Neuronal stem cell (in vitro differentiated cells): ENCODE results near the gene SORT1.

Source experiments
- DNase-seq: peaks from one replicate; pipeline ENCODE4 v3.0.0-alpha.2; 2013; ENCODE audit warnings: low spot score
- H2AFZ ChIP-seq: one replicate; pipeline ENCODE4 v1.6.1; 2013; ENCODE audit warnings: mild to moderate bottlenecking, low read length, inconsistent platforms
- H2AK5ac ChIP-seq: 2 replicates; pipeline ENCODE4 v1.6.1; 2013; ENCODE audit warnings: low read depth, mild to moderate bottlenecking, inconsistent platforms, low read length, moderate library complexity, mixed read lengths
- H2BK120ac ChIP-seq: 2 replicates; pipeline ENCODE4 v1.6.1; 2013; ENCODE audit warnings: low read depth, mild to moderate bottlenecking, inconsistent platforms, low read length, moderate library complexity, mixed read lengths
- H2BK12ac ChIP-seq: one replicate; pipeline ENCODE4 v1.6.1; 2013; ENCODE audit warnings: low read length, inconsistent platforms
- H2BK15ac ChIP-seq: 2 replicates; pipeline ENCODE4 v1.6.1; 2013; ENCODE audit warnings: mild to moderate bottlenecking, low read length, inconsistent platforms, mixed read lengths
- H2BK5ac ChIP-seq: one replicate; pipeline ENCODE4 v1.6.1; 2013; ENCODE audit warnings: inconsistent platforms, mild to moderate bottlenecking, low read length, moderate library complexity
- H3K14ac ChIP-seq: one replicate; pipeline ENCODE4 v1.6.1; 2013; ENCODE audit warnings: low read length, inconsistent platforms
- H3K18ac ChIP-seq: 2 replicates; pipeline ENCODE4 v1.6.1; 2013; ENCODE audit warnings: low read length, inconsistent platforms
- H3K23ac ChIP-seq: 2 replicates; pipeline ENCODE4 v1.6.1; 2013; ENCODE audit warnings: low read depth, mild to moderate bottlenecking, mixed read lengths, low read length, inconsistent platforms; ENCODE audit not compliant: poor library complexity
- H3K27ac ChIP-seq: replicated peaks from 3 replicates; pipeline ENCODE4 v1.5.1; 2013; ENCODE audit warnings: low read length, inconsistent platforms
- H3K27me3 ChIP-seq, 3 experiments: 2 replicates each; pipeline ENCODE4 v1.6.1; 2013; ENCODE audit warnings: low read length in 3 of 3, mild to moderate bottlenecking in 2 of 3, inconsistent platforms in 1 of 3, low read depth in 1 of 3, mixed read lengths in 1 of 3, moderate library complexity in 1 of 3; ENCODE audit not compliant: control insufficient read depth in 3 of 3, insufficient read depth in 3 of 3
- H3K36me3 ChIP-seq, 2 donors: replicated peaks in 1 of 2; 2 replicates each; pipeline ENCODE4 v1.6.1; 2013; ENCODE audit warnings: low read length in 2 of 2; ENCODE audit not compliant: control insufficient read depth in 2 of 2, insufficient read depth in 2 of 2
- H3K4ac ChIP-seq: 2 replicates; pipeline ENCODE4 v1.6.1; 2013; ENCODE audit warnings: inconsistent platforms, mild to moderate bottlenecking, low read length, moderate library complexity
- H3K4me1 ChIP-seq, 2 donors: 1 replicate in 1 of 2; 2 replicates in 1 of 2; pipeline ENCODE4 v1.6.1; 2013; ENCODE audit warnings: low read length in 2 of 2, low read depth in 1 of 2; ENCODE audit not compliant: control insufficient read depth in 2 of 2, insufficient read depth in 1 of 2
- H3K4me2 ChIP-seq: one replicate; pipeline ENCODE4 v1.6.1; 2013; ENCODE audit warnings: mild to moderate bottlenecking, low read length, inconsistent platforms; ENCODE audit not compliant: insufficient read depth, poor library complexity, severe bottlenecking
- H3K4me3 ChIP-seq, 2 donors: 2 replicates each; pipeline ENCODE4 v1.5.1; 2013; ENCODE audit warnings: low read length in 2 of 2, mild to moderate bottlenecking in 2 of 2, inconsistent platforms in 1 of 2, moderate library complexity in 1 of 2
- H3K79me1 ChIP-seq: one replicate; pipeline ENCODE4 v1.6.1; 2013; ENCODE audit warnings: low read depth, mild to moderate bottlenecking, inconsistent platforms, low read length, moderate library complexity
- H3K9ac ChIP-seq: one replicate; pipeline ENCODE4 v1.6.1; 2013; ENCODE audit warnings: mild to moderate bottlenecking, low read depth, low read length, inconsistent platforms; ENCODE audit not compliant: poor library complexity
- H3K9me3 ChIP-seq, 2 donors: replicated peaks in 1 of 2; 2 replicates each; pipeline versions ENCODE3 to v1.6.1; 2013; ENCODE audit warnings: low read length in 2 of 2, mild to moderate bottlenecking in 2 of 2, inconsistent platforms in 1 of 2, low read depth in 1 of 2, mixed read lengths in 1 of 2, moderate library complexity in 1 of 2; ENCODE audit not compliant: control insufficient read depth in 2 of 2, insufficient read depth in 1 of 2
- H4K8ac ChIP-seq: one replicate; pipeline ENCODE4 v1.6.1; 2013; ENCODE audit warnings: low read depth, mild to moderate bottlenecking, inconsistent platforms, low read length, moderate library complexity
- H4K91ac ChIP-seq: one replicate; pipeline ENCODE4 v1.6.1; 2013; ENCODE audit warnings: low read length, low read depth, mild to moderate bottlenecking, inconsistent platforms; ENCODE audit not compliant: poor library complexity
- WGBS, 2 donors: extraction: QIAGEN DNeasy Blood & Tissue Kit; methylation state at CpG; one replicate each; pipeline ENCODE4 v1.1.7; 2013; ENCODE audit warnings: missing lambda C conversion rate in 2 of 2, mixed read lengths in 1 of 2; ENCODE audit not compliant: insufficient read length in 2 of 2, insufficient replicate concordance in 1 of 2; ENCODE audit errors: extremely low coverage in 2 of 2; 5-methylcytosine and 5-hydroxymethylcytosine counted together

The SORT1 gene

DNA sequence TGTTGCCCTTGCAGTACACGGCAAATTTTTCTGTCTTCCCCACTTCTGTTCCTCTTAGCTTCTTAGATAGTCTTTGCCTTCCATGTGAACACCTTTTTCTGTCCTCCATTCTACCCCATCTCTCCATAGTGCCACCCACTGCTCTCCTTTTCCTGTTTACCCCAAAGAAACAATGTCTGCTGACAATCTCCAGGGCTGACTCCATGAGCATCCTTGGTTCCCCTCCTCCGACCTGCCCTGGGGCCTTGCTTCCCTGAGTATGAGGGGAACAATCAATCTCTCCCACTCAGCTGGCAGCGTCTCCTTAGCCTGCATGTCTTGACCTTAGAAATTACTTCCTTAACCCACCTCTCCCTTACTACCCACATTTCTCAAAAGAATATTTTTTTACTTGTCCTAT, 78.6 kb downstream of the SORT1 start:
- no CpG with 5 or more reads among the region's 3 CpGs for WGBS, 2 donors
- no peak for DNase-seq

DNA sequence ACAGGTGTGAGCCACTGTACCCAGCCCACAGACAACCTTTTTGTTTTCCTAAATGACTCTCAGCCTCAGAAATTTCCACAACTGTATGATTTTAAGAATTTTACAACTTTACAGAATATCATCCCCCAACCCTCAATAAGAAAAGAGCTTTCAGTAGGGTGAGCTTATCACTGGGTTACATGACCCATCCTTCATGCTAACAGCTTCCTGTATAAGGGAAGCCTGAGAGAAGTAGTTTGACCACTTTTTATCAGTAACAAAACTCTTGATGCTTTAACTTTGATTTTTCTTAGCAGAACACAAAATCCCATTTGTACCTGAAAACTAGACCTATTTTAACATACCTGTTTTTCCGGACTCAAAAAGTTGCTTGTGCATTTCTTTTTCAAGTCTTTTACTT, 81.2 kb downstream of the SORT1 start:
- Histone ChIP-seq H2BK15ac (no peak overlapping the region), H3K27ac (no peak overlapping the region), H3K4me1 (no peaks in the 10 kb centered on the region), H3K4ac (no peak overlapping the region), H2BK5ac (no peak overlapping the region), H3K9ac (no peak overlapping the region), H2BK120ac (no peak overlapping the region), H3K36me3 (peaks cover 40 to 97% of the 10 kb centered on the region in 2 donors), H3K14ac (no peak overlapping the region), H3K4me3 (no peak overlapping the region), H3K79me1 (no peaks in the 10 kb centered on the region), H3K23ac (no peak overlapping the region), H2AFZ (no peak overlapping the region), H3K4me2 (no peak overlapping the region), H2AK5ac (no peak overlapping the region), H3K9me3 (peaks cover 0 to 3% of the 10 kb centered on the region in 2 donors), H4K91ac (no peak overlapping the region), H4K8ac (no peak overlapping the region), H3K18ac (no peak overlapping the region), H3K27me3 (no peaks in the 10 kb centered on the region), H2BK12ac (no peak overlapping the region)
- no CpG with 5 or more reads among the region's 1 CpG for WGBS, 2 donors
- no peak for DNase-seq

More for the DNA sequence above, 78.6 kb downstream of the SORT1 start:
- Histone ChIP-seq H3K9ac (no peak overlapping the region), H3K9me3 (peaks cover 0 to 3% of the 10 kb centered on the region in 2 donors), H3K36me3 (peaks cover 44 to 98% of the 10 kb centered on the region in 2 donors), H3K4me1 (no peaks in the 10 kb centered on the region), H3K4me2 (no peak overlapping the region), H2BK15ac (no peak overlapping the region), H3K79me1 (no peaks in the 10 kb centered on the region), H2BK12ac (no peak overlapping the region), H3K14ac (no peak overlapping the region), H2BK5ac (no peak overlapping the region), H3K18ac (no peak overlapping the region), H3K4me3 (no peak overlapping the region), H3K27ac (no peak overlapping the region), H2AFZ (no peak overlapping the region), H2BK120ac (no peak overlapping the region), H3K23ac (no peak overlapping the region), H2AK5ac (no peak overlapping the region), H4K8ac (no peak overlapping the region), H4K91ac (no peak overlapping the region), H3K27me3 (no peaks in the 10 kb centered on the region), H3K4ac (no peak overlapping the region)

DNA sequence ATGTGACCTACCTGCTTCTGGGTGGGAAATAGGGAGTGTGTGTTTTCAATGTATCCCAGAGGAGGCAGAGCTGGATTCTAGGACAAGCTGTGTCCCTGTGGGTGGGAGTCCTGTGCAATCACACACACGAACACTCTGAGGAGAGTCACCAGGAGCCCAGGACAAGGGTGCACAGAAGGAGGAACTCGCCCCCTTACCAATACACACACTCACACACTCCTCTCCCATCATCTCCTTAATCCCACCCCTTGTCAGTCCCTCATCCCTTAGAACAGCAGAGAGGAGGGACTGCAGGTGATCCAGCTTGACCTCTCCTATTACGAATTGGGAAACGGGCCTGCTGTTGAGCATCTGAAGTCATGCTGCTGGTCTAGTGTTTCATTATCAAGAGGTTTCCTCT, 82.4 kb downstream of the SORT1 start:
- no peak overlapping the region for H2AFZ ChIP-seq
- H3K4ac ChIP-seq = no peak overlapping the region
- H3K18ac ChIP-seq = no peak overlapping the region
- no peak overlapping the region for H3K9ac ChIP-seq
- no peaks in the 10 kb centered on the region for H3K27me3 ChIP-seq
- H3K4me2 ChIP-seq = no peak overlapping the region
- no CpG with 5 or more reads among the region's 4 CpGs for WGBS, 2 donors
- no peak overlapping the region for H3K27ac ChIP-seq
- no peak overlapping the region for H3K14ac ChIP-seq
- H3K9me3 ChIP-seq = peaks cover 0 to 3% of the 10 kb centered on the region in 2 donors
- H3K79me1 ChIP-seq = no peaks in the 10 kb centered on the region
- no peak overlapping the region for H2BK120ac ChIP-seq
- no peak overlapping the region for H3K23ac ChIP-seq
- peaks cover 34 to 90% of the 10 kb centered on the region in 2 donors for H3K36me3 ChIP-seq
- H2AK5ac ChIP-seq = no peak overlapping the region
- no peak overlapping the region for H2BK5ac ChIP-seq
- no peak overlapping the region for H4K91ac ChIP-seq
- DNase-seq = no peak
- H3K4me1 ChIP-seq = no peaks in the 10 kb centered on the region
- H4K8ac ChIP-seq = no peak overlapping the region
- no peak overlapping the region for H3K4me3 ChIP-seq
- no peak overlapping the region for H2BK12ac ChIP-seq
- no peak overlapping the region for H2BK15ac ChIP-seq

DNA sequence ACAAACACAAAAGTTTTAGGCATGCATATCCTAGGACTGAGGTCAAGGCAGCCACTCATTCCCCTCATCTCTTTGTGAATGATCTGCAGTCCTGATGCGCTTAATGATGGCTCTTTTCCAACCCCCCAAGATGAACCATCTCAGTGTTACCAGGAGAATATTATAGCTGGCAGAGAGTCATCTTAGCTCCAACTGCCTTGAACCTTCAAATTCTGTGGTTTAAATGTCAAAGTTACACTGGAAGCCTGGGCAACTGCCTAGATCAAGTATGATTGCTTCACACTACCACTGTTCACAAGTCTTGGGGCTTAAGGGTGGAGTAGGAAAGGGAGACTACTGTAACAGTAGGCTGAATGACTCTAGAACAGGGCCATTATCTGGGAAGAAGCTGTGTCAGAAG, 82.9 kb downstream of the SORT1 start:
- Histone ChIP-seq H3K4me1 (no peaks in the 10 kb centered on the region), H3K9ac (no peak overlapping the region), H3K14ac (no peak overlapping the region), H2AK5ac (no peak overlapping the region), H3K79me1 (no peaks in the 10 kb centered on the region), H3K23ac (no peak overlapping the region), H3K18ac (no peak overlapping the region), H4K91ac (no peak overlapping the region), H3K27ac (no peak overlapping the region), H3K4ac (no peak overlapping the region), H4K8ac (no peak overlapping the region), H3K4me3 (no peak overlapping the region), H3K36me3 (peaks cover 30 to 85% of the 10 kb centered on the region in 2 donors), H3K9me3 (peaks cover 0 to 3% of the 10 kb centered on the region in 2 donors), H2BK12ac (no peak overlapping the region), H2BK5ac (no peak overlapping the region), H2BK15ac (no peak overlapping the region), H2BK120ac (no peak overlapping the region), H2AFZ (no peak overlapping the region), H3K27me3 (no peaks in the 10 kb centered on the region), H3K4me2 (no peak overlapping the region)
- DNase-seq = no peak
- no CpG with 5 or more reads among the region's 1 CpG for WGBS, 2 donors
